Measurements from ENCODE around the gene SORCS1. TPM values are rescaled to one million over a fixed set of nuclear protein-coding genes. Genes with fewer than 3 reads are reported as not detected.

SORCS1 gene
- total and polyA plus RNA-seq, 3 donors from 2014 or later, result 2.6 to 9.6 (median 4.6) TPM

DNA sequence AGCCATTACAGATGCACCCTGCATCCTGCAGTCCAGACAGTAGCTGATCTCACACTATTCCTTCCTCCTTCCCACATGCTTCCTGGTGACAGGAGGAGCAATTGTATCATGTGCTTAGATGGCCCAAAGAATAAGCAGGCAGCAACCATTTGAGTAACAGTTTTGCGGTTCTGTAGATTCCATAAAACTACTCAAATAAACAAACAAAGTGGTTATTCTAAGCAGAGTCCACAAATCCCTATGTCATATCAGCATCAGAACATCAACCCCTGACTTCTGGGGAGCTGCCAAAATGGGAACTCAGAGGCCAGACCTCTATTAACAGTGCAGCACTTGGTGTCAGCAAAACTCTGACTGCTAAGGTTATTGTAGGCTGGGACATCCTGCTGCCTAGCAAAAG lies 226.0 kb downstream of the SORCS1 start:
- Histone ChIP-seq H3K9me3 (no peaks in the 10 kb centered on the region), H3K4me3 (no peak overlapping the region), H3K27me3 (no peaks in the 10 kb centered on the region), H3K27ac (no peak overlapping the region), H3K4me1 (peaks cover 14% of the 10 kb centered on the region), H3K36me3 (ENCODE audit: low read depth, missing control alignments) (no peaks in the 10 kb centered on the region)
- WGBS, 2 donors, result 71 to 78% methylated on average over 1 of the region's 1 CpG
- intact Hi-C loops (cut with DNase I; ENCODE audit: low total_unique reads), result no loop called here
- TF ChIP-seq POLR2A (IDR thresholded peaks at IDR 0.05), result no peak
- no peak for DNase-seq

DNA sequence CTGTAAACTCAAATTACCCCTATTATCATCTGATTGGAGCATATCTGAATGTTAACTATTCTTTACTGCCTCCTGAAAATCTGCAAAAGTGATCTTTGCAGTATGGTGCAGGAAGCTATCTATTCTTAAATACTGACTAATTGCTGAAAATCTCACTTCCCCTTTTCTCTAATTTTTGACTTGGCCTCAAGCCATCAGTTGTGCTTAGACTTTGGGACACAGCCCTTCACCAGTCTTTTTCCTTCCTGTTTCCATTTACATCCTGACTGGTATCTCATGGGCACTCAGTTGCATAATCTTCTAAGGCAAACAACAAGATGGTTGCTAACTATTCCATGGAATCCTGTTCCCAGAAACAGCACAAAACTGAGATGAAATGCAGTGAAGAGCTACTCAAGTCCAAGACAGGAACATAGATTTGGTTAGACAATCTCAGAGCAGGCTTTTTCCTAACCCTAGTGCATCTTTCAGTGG lies 228.5 kb downstream of the SORCS1 start:
- no peaks in the 10 kb centered on the region for H3K9me3 ChIP-seq
- peaks cover under 1% of the 10 kb centered on the region for H3K4me1 ChIP-seq
- DNase-seq, result no peak
- H3K36me3 ChIP-seq (ENCODE audit: low read depth, missing control alignments), result no peaks in the 10 kb centered on the region
- no peak overlapping the region for H3K4me3 ChIP-seq
- TF ChIP-seq POLR2A (IDR thresholded peaks at IDR 0.05), result no peak
- TF ChIP-seq, protein P1, sequence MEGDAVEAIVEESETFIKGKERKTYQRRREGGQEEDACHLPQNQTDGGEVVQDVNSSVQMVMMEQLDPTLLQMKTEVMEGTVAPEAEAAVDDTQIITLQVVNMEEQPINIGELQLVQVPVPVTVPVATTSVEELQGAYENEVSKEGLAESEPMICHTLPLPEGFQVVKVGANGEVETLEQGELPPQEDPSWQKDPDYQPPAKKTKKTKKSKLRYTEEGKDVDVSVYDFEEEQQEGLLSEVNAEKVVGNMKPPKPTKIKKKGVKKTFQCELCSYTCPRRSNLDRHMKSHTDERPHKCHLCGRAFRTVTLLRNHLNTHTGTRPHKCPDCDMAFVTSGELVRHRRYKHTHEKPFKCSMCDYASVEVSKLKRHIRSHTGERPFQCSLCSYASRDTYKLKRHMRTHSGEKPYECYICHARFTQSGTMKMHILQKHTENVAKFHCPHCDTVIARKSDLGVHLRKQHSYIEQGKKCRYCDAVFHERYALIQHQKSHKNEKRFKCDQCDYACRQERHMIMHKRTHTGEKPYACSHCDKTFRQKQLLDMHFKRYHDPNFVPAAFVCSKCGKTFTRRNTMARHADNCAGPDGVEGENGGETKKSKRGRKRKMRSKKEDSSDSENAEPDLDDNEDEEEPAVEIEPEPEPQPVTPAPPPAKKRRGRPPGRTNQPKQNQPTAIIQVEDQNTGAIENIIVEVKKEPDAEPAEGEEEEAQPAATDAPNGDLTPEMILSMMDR (IDR thresholded peaks at IDR 0.05), result no peak
- intact Hi-C loops (cut with DNase I; ENCODE audit: low total_unique reads), result no loop called here
- H3K27ac ChIP-seq, result no peak overlapping the region
- no peaks in the 10 kb centered on the region for H3K27me3 ChIP-seq

DNA sequence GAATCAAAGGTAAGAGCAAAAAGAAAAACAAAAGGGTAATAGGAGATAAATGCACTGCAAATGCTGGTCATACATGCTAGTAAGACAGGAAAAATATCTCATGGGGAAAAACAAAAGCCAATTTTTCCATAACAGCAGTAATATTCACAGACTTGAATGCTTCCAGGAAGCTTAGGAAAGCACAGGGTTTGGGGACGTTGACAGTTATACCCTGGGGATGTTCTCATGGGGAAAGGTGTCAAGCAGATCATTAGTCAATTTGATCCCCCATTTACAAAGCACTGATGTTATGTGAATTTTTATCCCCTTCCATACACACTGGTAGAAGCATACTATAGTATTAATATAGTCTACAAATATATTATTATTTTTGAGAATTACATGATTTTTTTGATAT lies 232.7 kb downstream of the SORCS1 start:
- no peak overlapping the region for H3K27ac ChIP-seq
- no peaks in the 10 kb centered on the region for H3K4me1 ChIP-seq
- intact Hi-C loops (cut with DNase I; ENCODE audit: low total_unique reads), result no loop called here
- 57 to 73% methylated on average over 1 of the region's 1 CpG for WGBS, 2 donors
- no peaks in the 10 kb centered on the region for H3K36me3 ChIP-seq (ENCODE audit: low read depth, missing control alignments)
- TF ChIP-seq, protein P1 (IDR thresholded peaks at IDR 0.05), result no peak
- TF ChIP-seq POLR2A (IDR thresholded peaks at IDR 0.05), result no peak
- no peaks in the 10 kb centered on the region for H3K9me3 ChIP-seq
- no peaks in the 10 kb centered on the region for H3K27me3 ChIP-seq
- DNase-seq, result no peak
- H3K4me3 ChIP-seq, result no peak overlapping the region

DNA sequence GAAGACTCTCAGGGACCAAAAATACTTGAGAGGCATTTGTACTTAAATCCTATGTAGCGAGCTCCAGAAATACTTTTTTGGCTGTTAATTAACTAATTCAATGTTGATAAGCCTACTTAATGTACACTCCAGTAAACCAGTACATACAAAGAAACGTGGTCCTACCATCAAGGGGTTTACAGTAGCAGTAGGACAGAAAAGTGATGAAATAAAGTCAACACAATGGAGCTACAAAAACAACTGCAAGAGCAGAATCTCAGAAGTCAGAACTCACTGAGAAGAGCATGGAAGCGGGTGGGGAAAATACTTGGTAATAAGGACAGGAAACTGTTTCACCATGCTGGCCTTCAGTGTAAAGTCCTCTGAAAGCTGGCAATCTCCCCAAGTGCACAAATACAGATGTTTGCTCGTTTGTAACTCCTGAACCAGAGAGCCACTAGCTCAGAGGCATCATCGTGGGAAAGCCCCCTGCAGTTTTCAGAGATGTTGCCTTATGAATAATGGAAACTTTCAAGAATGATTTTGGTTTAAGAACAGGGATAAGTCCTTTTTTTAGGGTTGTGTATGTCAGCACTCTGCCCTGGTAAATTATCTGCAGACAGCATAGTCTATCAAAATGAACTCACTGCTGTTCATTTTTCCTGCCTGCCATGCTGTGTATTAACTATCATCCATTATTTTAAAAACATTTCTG lies 233.2 kb downstream of the SORCS1 start:
- intact Hi-C loops (cut with DNase I; ENCODE audit: low total_unique reads), result no loop called here
- no peaks in the 10 kb centered on the region for H3K27me3 ChIP-seq
- H3K36me3 ChIP-seq (ENCODE audit: low read depth, missing control alignments), result no peaks in the 10 kb centered on the region
- no peak overlapping the region for H3K4me3 ChIP-seq
- TF ChIP-seq, protein P1 (IDR thresholded peaks at IDR 0.05), result no peak
- TF ChIP-seq POLR2A (IDR thresholded peaks at IDR 0.05), result no peak
- no peaks in the 10 kb centered on the region for H3K9me3 ChIP-seq
- H3K4me1 ChIP-seq, result no peaks in the 10 kb centered on the region
- 54 to 67% methylated on average over 5 of the region's 5 CpGs for WGBS, 2 donors
- DNase-seq, result no peak
- no peak overlapping the region for H3K27ac ChIP-seq

DNA sequence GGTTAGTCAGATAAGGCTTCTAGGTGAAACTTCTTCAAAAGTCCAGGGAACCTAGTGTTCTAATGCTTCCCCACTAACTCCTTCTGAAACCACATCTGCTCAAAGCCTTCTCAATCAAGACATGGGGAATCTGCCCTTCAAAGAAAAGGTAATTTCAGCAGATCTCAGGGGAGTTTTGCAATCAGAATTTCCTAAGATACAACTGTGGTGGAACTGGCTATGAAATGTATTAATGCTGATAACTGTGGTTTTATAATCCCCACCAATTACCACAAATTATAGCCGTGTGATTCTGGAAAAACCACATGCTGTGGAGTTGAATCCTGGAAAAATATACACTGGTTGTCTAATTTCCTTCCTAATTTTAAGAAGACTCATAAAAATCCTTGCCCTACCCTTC lies 233.8 kb downstream of the SORCS1 start:
- no peaks in the 10 kb centered on the region for H3K27me3 ChIP-seq
- DNase-seq, result no peak
- no peaks in the 10 kb centered on the region for H3K9me3 ChIP-seq
- no peak overlapping the region for H3K27ac ChIP-seq
- H3K4me1 ChIP-seq, result no peaks in the 10 kb centered on the region
- H3K4me3 ChIP-seq, result no peak overlapping the region
- WGBS, 2 donors, result 74 to 90% methylated on average over 1 of the region's 1 CpG
- intact Hi-C loops (cut with DNase I; ENCODE audit: low total_unique reads), result no loop called here
- no peaks in the 10 kb centered on the region for H3K36me3 ChIP-seq (ENCODE audit: low read depth, missing control alignments)
- TF ChIP-seq, protein P1 (IDR thresholded peaks at IDR 0.05), result no peak
- no peak for TF ChIP-seq POLR2A (IDR thresholded peaks at IDR 0.05)
